ENCODE measurements around the gene TLK1.

DNA sequence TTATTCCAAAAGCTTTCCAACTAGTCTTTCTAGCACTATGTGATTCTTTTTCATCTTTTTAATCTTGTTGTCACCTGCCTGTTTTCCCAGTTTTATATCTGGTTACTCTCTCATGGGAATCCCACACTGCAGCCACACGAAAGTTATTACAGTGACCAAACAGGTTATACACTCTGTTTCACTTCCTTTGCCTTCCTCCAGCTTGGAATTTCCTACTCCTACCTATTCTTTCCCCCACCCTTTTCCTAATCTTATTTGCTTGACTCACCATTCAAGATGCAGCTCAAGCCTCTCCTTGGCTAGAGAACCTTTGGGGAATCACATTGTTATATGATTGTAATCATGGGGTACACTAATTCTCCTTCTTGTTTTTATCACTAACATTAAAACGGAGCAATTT is 13.4 kb upstream of the TLK1 start:
- TF ChIP-seq EZH2 (IDR thresholded peaks at IDR 0.05; ENCODE audit: low read length, missing control alignments): no peak
- TF ChIP-seq, protein P1, sequence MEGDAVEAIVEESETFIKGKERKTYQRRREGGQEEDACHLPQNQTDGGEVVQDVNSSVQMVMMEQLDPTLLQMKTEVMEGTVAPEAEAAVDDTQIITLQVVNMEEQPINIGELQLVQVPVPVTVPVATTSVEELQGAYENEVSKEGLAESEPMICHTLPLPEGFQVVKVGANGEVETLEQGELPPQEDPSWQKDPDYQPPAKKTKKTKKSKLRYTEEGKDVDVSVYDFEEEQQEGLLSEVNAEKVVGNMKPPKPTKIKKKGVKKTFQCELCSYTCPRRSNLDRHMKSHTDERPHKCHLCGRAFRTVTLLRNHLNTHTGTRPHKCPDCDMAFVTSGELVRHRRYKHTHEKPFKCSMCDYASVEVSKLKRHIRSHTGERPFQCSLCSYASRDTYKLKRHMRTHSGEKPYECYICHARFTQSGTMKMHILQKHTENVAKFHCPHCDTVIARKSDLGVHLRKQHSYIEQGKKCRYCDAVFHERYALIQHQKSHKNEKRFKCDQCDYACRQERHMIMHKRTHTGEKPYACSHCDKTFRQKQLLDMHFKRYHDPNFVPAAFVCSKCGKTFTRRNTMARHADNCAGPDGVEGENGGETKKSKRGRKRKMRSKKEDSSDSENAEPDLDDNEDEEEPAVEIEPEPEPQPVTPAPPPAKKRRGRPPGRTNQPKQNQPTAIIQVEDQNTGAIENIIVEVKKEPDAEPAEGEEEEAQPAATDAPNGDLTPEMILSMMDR (conservative IDR thresholded peaks at IDR 0.05 in 1 of 2, IDR thresholded peaks at IDR 0.05 in 1 of 2; ENCODE audit: low read depth in 1 of 2, low read length in 2 of 2): no peak

All from fibroblast of lung (primary cell).